Mucosa of descending colon (tissue), 3 donors: ENCODE measurements around the gene SULT1E1. TPM values are rescaled to one million over a fixed set of nuclear protein-coding genes. Genes with fewer than 3 reads are reported as not detected.

ENCODE experiments used
- ATAC-seq: fragments of 200-7000 bp; cut with Tn5 transposase; one replicate; pipeline ENCODE4 v1.9.1; 2020; ENCODE audit warnings: mild to moderate bottlenecking, moderate library complexity
- DNase-seq, 3 donors: peaks; one replicate each; pipeline ENCODE4 v3.0.0-alpha.2; 2020
- H3K36me3 ChIP-seq: fragments of 200-600 bp; one replicate; pipeline ENCODE4 v1.8.0; 2021; ENCODE audit warnings: low read depth, mild to moderate bottlenecking
- H3K4me1 ChIP-seq: fragments of 200-600 bp; one replicate; pipeline ENCODE4 v1.8.0; 2021; ENCODE audit warnings: low read depth, mild to moderate bottlenecking
- H3K4me3 ChIP-seq: fragments of 200-600 bp; one replicate; pipeline ENCODE4 v1.8.0; 2021; ENCODE audit warnings: mild to moderate bottlenecking
- H3K9me3 ChIP-seq: fragments of 200-600 bp; one replicate; pipeline ENCODE4 v1.8.0; 2021; ENCODE audit warnings: mild to moderate bottlenecking
- CTCF ChIP-seq: fragments of 200-600 bp; IDR thresholded peaks from one replicate; pipeline ENCODE4 v1.8.0; 2022; ENCODE audit warnings: antibody characterized with exemption, mild to moderate bottlenecking
- intact Hi-C, 2 donors: fragments of 100-400 bp; cut with DNase I in 1 of 2; cut with micrococcal nuclease in 1 of 2; formaldehyde crosslinking; loops; one replicate each; pipeline versions ENCODE4 v1.11.0 to v1.11.1; 2022; cut with DNase I, micrococcal nuclease
- long read RNA-seq, 2 donors: library from polyadenylated mRNA; unstranded; transcript quantifications; one replicate each; pipeline ENCODE4 v2.0.0, GENCODE V29; 2019 to 2021
- total RNA-seq, 3 donors: library from RNA; stranded (reverse); fragmentation: NEBNext Ultra II Directional in 2 of 3; extraction: Animal tissue kit (Norgen Biotek cat#: 25700) in 2 of 3; gene quantifications; one replicate each; pipeline versions ENCODE4 v1.2.1 to v1.2.4, GENCODE V29; 2021 to 2023
- donor health status: DM: no; HTN: no; CAD: no; lungs with moderate emphysema.
- donor health status: DM: no; HTN: no; CAD: no.
- donor health status: DM: no; HTN: yes; CAD: no.

SULT1E1 gene, protein sequence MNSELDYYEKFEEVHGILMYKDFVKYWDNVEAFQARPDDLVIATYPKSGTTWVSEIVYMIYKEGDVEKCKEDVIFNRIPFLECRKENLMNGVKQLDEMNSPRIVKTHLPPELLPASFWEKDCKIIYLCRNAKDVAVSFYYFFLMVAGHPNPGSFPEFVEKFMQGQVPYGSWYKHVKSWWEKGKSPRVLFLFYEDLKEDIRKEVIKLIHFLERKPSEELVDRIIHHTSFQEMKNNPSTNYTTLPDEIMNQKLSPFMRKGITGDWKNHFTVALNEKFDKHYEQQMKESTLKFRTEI
- total RNA-seq: under 1 TPM in 1 of 3 donors, not detected in 2; 0.26 TPM
- long read RNA-seq, donor 1: 0 reads
- long read RNA-seq, donor 2: 0 reads

GRCh38 chr4:69860052-69860451 is at the start of gene SULT1E1:
Gene SULT1E1 (minus strand): TSS chr4:69860145. CDS start chr4:69857644, 2,501 bp downstream.
- Histone ChIP-seq H3K9me3 (no peaks in the 10 kb centered on the region), H3K36me3 (no peaks in the 10 kb centered on the region), H3K4me3 (no peak within 1 kb of the TSS), H3K4me1 (no peaks in the 10 kb centered on the region)
- TF ChIP-seq CTCF: no peak
- DNase-seq: no peak
- intact Hi-C loops: no loop called here
- no peak for ATAC-seq

- H3K4me1 ChIP-seq: no peaks in the 10 kb centered on the region
- no peaks in the 10 kb centered on the region for H3K36me3 ChIP-seq
- H3K9me3 ChIP-seq: no peaks in the 10 kb centered on the region
- ATAC-seq (no peak), DNase-seq (no peak)
- intact Hi-C loops: no loop called here
- no peak for TF ChIP-seq CTCF
- H3K4me3 ChIP-seq: no peak overlapping the region
Observed at GRCh38 chr4:69909195-69909594, 49.2 kb upstream of the SULT1E1 start.

GRCh38 chr4:69907151-69907550 is 47.2 kb upstream of the SULT1E1 start:
- Histone ChIP-seq H3K9me3 (no peaks in the 10 kb centered on the region), H3K4me1 (no peaks in the 10 kb centered on the region), H3K36me3 (no peaks in the 10 kb centered on the region), H3K4me3 (no peak overlapping the region)
- intact Hi-C loops: no loop called here
- DNase-seq (no peak), ATAC-seq (no peak)
- TF ChIP-seq CTCF: no peak

DNA sequence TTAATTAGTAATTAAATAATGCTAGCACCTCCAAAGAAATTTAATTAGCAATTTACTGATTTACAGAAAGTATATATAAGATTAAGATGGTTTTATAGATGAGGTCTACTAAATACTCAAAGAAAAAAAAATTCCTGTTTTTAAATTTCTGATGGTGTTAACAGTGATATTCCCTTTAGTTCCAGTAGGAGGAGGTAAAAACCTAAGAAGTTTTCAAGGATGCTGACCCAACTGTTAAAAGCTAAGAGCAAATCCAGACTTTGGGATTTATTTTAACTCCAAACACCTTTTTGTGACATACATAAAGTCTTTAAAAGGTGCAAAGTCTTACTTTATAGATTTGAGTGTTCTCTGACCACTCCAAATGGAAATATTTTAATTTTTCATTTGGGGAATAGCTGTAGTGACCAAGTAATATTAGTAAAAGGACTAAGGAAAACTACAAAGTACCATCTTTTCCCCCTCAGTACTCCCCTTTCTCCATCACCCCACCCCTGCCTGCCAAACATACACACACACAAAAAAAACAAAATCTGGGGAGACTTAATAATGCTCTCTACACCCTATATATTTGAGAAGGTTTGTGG is 36.7 kb upstream of the SULT1E1 start:
- no peaks in the 10 kb centered on the region for H3K4me1 ChIP-seq
- intact Hi-C loops: loop anchor here in 1 of 2 donors (2.0 kb wide), 1 partner anchor 286 kb away; no protein-coding TSS in a partner anchor
- H3K36me3 ChIP-seq: no peaks in the 10 kb centered on the region
- no peak overlapping the region for H3K4me3 ChIP-seq
- DNase-seq: no peak
- ATAC-seq: no peak
- no peaks in the 10 kb centered on the region for H3K9me3 ChIP-seq
- TF ChIP-seq CTCF: peak; percentile 18

GRCh38 chr4:69894721-69895120 is 34.8 kb upstream of the SULT1E1 start:
- no peak for TF ChIP-seq CTCF
- intact Hi-C loops: no loop called here

More at GRCh38 chr4:69894721-69895120, 34.8 kb upstream of the SULT1E1 start:
- H3K4me3 ChIP-seq: no peak overlapping the region
- ATAC-seq: no peak
- H3K9me3 ChIP-seq: no peaks in the 10 kb centered on the region
- H3K4me1 ChIP-seq: no peaks in the 10 kb centered on the region
- H3K36me3 ChIP-seq: no peaks in the 10 kb centered on the region
- DNase-seq: no peak
